HEK293T (cell line): ENCODE data around the gene SH3GL2.

Source experiments
- BHLHE40 ChIP-seq: fragments of 450-650 bp; IDR thresholded peaks from 2 replicates; pipeline ENCODE4 v1.6.1; 2016; ENCODE audit warnings: mild to moderate bottlenecking, moderate library complexity, borderline replicate concordance
- TF ChIP-seq, protein P1 (sequence below): fragments of 450-650 bp; IDR thresholded peaks from 2 replicates; pipeline ENCODE4 v1.6.1; 2016

DNA sequence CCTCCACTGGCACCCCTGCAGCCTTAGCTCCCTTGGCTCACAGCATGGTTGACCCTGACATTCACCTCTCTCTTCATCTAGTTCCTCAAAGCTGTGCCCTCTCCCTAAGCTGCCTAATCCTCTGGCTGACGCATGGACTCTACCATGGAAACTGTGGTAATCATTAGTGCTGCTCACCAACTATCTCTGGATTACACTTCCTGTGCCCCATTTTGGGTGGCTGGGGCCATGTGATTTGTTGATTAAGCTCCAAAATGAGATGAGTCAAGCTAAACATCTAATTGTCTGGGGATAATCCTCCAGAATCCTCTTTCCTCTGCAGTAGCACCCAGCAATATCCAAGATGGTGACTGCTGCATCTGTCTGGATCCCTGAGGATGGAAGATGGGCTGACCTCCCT is 264.4 kb downstream of the SH3GL2 start:
- no peak for TF ChIP-seq BHLHE40
- TF ChIP-seq, protein P1, sequence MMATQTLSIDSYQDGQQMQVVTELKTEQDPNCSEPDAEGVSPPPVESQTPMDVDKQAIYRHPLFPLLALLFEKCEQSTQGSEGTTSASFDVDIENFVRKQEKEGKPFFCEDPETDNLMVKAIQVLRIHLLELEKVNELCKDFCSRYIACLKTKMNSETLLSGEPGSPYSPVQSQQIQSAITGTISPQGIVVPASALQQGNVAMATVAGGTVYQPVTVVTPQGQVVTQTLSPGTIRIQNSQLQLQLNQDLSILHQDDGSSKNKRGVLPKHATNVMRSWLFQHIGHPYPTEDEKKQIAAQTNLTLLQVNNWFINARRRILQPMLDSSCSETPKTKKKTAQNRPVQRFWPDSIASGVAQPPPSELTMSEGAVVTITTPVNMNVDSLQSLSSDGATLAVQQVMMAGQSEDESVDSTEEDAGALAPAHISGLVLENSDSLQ = no peak
